T47D (cell line): ENCODE measurements around the gene GLIPR1L2.

Source experiments
- DNase-seq, 2 experiments: peaks; one replicate each; pipeline versions ENCODE4 v3.0.0 to v3.0.0-alpha.2; 2011 to 2012; ENCODE audit warnings: low read depth in 1 of 2, low spot score in 1 of 2
- JUND ChIP-seq: IDR thresholded peaks from 2 replicates; pipeline ENCODE4 v1.6.1; 2012; ENCODE audit warnings: low read depth
- in situ Hi-C: cut with HindIII; loops from 2 replicates; pipeline ENCODE4 v1.10.0; 2016; ENCODE audit warnings: low sequenced_read_pairs, low pct_unique_long_range_greater_than_20kb

Gene GLIPR1L2

GRCh38 chr12:75460204-75460603, 69.3 kb downstream of the GLIPR1L2 start:
- in situ Hi-C loops, result no loop called here
- DNase-seq, result no peak
- TF ChIP-seq JUND, result no peak

DNA sequence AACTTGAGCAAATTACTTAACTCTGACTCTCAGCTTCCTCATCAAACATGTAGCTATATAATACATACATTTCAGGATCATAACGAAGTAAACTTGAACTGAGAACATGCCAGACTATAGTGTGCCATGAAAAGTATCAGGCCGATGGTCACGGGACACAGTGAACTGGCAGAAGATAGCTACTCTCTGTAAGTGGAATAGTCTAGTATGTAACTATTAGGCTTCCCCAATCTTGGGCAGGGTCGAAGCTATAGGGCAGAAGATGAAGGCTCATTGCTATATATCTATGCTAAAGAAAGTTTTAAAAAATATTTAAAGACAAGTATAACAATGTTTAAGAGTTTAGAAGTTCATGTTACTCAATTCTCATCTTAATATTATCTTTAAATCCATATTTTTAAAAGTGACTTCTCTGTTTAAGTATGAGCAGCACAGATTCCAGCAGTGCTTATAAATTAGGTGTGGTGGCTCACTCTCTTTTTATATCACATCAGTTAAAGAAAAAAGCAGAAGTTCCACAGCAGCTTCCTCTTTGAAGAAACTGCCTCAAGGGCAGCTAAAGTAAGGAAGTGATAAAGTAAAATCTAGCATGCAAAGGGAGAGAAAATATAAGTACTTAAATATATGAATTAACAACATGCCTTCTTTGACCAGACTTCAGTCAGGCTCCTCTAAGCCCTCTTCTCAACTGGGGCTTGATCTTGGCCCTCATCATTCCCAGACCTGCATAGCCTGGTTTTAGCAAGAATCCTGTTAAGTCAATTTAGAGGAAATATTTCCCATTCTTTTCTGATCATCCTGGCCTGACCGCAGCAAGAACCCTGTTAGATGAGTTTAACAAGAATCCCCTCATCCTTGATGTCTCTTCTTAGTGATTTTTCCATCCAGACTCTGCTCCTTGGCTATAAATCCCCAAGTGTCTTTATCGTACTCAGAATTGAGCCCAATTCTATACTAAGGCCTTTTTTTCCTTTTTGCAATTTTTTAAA, 81.3 kb downstream of the GLIPR1L2 start:
- in situ Hi-C loops, result no loop called here
- no peak for DNase-seq
- no peak for TF ChIP-seq JUND

DNA sequence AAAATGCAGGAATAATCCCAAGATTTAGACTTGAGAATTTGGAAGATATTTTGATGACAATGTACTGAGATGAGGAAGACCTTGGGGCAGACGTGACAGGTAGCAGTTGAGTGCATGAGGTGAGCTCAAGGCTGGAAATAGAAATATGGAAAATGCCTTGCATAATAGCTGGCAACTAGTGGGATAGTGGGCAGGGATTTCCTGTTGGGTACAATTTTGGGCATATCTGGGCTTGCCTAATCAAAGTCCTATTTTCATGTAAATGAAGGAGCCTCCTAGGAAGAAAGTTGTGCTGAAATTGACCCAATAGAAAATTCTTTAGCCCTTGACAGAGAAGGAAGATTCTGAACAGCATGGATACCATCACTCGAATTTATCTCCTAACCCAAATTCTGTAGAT, 83.2 kb downstream of the GLIPR1L2 start:
- TF ChIP-seq JUND, result no peak
- DNase-seq, result no peak
- in situ Hi-C loops, result no loop called here

GRCh38 chr12:75476071-75476470, 85.2 kb downstream of the GLIPR1L2 start:
- no peak for DNase-seq
- no peak for TF ChIP-seq JUND
- in situ Hi-C loops, result no loop called here

- no peak for TF ChIP-seq JUND
- in situ Hi-C loops, result no loop called here
- no peak for DNase-seq
These were observed 86.2 kb downstream of the GLIPR1L2 start for GRCh38 chr12:75477137-75477536.

DNA sequence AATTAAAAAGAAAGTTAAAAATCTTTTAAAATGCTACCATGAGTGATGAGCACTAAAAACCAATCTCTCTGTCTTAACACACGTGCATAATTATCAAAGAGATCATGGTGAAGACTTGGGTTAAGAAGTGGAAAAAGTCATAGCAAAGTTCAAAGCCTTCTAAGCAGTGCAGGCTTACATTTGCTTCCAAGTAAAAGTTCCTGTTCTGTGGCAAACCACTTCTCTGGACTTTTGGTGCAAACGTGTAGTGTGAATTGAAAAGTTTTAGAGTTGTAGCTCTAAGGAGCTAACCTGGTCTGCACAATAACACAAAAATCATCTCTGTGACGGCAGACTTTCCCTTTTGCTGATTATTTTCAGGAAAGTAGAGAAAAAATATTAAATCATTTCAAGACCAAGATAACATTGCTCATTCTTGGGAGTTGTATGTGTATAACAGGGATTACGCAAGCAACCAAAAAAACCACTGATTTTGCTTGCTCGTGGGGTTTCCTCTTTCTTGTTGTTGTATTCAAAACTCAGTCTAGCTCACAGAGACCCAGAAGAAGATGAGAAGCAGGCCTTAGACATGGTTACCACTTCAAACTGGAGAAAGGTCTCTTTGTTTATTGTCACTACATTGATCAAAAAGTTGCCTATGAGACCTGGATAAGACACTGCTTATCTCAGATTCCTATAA, 87.4 kb downstream of the GLIPR1L2 start:
- in situ Hi-C loops, result no loop called here
- no peak for TF ChIP-seq JUND
- no peak for DNase-seq

- no peak for TF ChIP-seq JUND
- in situ Hi-C loops, result no loop called here
- no peak for DNase-seq
These were observed 89.1 kb downstream of the GLIPR1L2 start for GRCh38 chr12:75479963-75480461.

- in situ Hi-C loops, result no loop called here
These were observed 89.6 kb downstream of the GLIPR1L2 start, which contains the start of gene GLIPR1 for GRCh38 chr12:75480469-75480949. TSS of gene GLIPR1 (plus strand) at chr12:75480755. CDS start at chr12:75480881, 126 bp downstream.

DNA sequence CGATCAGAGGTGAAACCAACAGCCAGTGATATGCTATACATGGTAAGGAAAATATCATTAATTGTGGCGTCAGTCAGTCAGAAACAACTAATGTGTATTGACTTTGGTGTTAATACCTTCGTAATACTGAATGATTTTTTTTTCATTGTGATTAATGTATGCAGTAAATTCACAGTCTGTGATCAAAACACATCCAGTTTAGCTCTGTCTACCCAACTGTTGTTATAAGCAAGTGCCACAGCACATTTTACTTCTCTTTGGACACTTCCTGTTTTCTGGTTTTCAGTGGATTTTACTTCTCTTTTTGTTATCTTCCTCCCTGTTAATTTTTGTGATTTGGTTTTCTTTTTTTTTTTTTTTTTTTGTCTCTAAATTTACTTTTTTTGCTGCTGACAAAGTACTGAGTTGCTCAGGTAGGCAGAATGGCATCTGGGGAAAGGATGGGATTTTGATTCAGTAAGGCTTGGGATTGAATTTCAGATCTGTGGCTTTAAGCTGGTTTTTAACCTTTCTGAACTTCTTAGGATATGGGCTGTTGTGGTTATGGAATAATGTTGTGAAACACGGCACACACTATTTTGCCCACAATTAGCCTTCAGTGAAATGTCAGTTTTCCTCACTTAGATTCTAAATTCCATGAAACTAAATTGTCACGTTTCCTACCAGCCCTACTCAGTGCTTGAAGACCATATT, 90.3 kb downstream of the GLIPR1L2 start:
- TF ChIP-seq JUND, result no peak
- in situ Hi-C loops, result no loop called here

More at GRCh38 chr12:75480469-75480949, 89.6 kb downstream of the GLIPR1L2 start, which contains the start of gene GLIPR1:
- DNase-seq, result peak; percentile 16 to 52
- no peak for TF ChIP-seq JUND

DNA sequence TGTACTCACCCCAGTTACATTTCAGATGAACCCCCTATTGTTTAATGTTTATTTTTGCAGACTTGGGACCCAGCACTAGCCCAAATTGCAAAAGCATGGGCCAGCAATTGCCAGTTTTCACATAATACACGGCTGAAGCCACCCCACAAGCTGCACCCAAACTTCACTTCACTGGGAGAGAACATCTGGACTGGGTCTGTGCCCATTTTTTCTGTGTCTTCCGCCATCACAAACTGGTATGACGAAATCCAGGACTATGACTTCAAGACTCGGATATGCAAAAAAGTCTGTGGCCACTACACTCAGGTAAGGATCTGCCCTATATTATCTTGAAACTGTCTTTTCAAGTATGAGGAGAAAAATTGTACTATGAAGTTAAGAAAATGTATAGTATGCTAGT, 90.9 kb downstream of the GLIPR1L2 start:
- no peak for TF ChIP-seq JUND
- in situ Hi-C loops, result no loop called here
- DNase-seq, result no peak

More for the DNA sequence above, 90.3 kb downstream of the GLIPR1L2 start:
- DNase-seq, result no peak
